NCI-H1417 treated with DMSO at 0.1 percent for 48 hours (cell line): ENCODE measurements around the gene OR1K1.
"Not testable (repeated sequence)": the region's sequence is repeated elsewhere in the genome, so short reads cannot be mapped to it uniquely, and the experiment has no call there.

Experiments used
- DNase-seq: peaks from one replicate; lab custom pipeline; 2025; lab: John Stamatoyannopoulos, UW

Gene OR1K1

DNA sequence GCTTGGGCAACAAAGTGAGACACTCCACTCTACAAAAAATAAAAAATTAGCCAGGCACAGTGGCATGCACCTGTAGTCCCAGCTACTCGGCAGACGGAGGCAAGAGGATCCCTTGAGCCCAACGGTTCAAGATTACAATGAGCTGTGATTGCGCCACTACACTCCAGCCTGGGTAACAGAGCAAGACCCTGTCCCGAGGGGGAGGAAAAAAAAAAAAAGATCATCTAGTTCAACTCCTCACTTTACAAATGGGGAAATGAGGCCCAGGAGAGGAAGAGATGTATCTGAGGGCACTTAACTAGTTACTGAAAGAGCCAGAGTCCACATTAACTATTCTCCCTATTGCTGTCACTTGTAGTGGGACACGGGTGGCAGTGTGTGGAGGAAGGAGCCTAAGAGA, 14.6 kb downstream of the OR1K1 start:
- no peak for DNase-seq

DNA sequence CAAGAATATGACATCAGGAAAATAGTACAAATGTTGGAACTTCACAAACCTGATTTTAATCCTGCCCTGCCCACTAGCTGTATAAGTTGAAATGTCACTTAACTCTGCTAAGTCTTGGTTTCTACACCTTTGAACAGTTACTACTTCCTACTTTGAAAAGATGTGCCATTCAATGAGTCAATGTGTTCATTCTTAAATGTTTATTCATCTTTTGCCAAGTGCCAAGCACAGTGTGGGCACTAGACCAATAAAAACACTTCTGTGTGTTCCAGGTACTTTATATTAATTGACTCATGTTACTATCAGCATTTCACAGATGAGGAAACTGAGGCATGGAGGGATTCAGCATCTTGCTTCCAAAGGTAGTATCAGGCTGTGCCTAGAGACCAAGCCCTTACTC, 15.6 kb downstream of the OR1K1 start:
- no peak for DNase-seq

DNA sequence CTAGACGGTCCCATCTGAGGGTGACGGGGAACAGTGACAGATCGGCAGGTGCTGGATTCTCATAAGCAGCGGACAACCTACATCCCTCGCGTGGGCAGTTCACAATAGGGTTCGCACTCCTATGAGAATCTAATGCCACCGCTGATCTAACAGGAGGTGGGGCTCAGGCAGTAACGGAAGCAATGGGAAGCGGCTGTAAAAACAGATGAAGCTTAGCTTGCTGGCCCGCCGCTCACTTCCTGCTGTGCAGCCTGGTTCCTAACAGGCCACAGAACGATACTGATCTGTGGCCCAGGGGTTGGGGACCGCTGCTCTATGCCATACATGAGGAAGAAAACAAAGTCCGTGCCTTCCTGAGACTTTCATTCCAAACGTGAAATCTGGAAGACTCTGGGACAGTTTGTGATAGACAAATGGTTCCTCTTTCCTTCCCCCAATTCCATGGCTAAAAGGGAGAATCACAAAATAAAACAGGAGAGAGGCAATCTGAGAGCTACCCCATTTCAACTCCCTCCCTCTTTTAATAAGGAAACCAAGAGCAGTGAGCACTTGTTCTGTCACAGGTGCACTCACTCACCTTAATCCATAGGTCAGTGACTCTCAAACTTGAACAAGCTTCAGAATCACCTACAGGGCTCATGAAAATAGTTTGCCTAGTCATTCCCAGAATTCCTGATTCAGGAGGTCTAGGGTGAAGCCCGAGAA, 16.4 kb downstream of the OR1K1 start:
- DNase-seq, result no peak

DNA sequence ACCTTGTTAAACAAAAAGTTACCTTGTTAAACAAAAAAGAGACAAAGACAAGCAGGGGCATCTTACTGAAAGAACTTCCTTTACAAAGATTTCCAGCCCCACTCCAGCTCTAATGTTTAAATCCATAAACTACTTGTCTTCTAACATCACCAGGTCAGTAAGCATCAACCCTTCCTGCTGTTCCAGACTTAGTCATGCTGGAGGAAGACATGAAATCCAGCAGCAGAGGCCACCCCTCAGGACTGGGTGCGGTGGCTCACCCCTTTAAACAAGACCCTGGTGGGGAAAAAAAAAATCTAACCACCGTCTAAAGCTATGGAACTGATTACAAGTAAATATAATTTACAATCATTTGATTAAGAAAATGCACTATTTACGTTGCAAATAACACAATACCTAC, 19.4 kb downstream of the OR1K1 start:
- no peak for DNase-seq

GRCh38 chr9:122819791-122820489, 20.0 kb downstream of the OR1K1 start:
- no peak for DNase-seq

GRCh38 chr9:122820490-122820845, 20.5 kb downstream of the OR1K1 start:
- no peak for DNase-seq

GRCh38 chr9:122821278-122821943, 21.5 kb downstream of the OR1K1 start:
- no peak for DNase-seq

DNA sequence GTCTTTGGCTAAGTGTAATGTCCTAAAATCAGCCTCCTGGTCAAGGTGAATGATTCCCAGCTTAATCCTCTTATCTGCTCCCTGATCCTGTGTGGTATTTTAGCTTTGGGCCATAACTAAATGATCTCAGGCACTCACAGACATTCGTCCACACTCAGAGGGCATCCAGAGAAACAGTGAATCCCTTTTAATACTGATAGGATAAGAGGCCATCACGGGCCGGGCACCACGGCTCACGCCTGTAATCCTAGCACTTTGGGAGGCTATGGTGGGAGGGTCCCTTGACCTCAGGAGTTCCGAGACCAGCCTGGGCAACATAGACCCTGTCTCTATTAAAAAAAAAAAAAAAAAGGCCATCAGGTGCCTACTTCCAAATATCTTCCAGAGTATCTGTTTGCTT, 22.1 kb downstream of the OR1K1 start:
- no peak for DNase-seq

DNA sequence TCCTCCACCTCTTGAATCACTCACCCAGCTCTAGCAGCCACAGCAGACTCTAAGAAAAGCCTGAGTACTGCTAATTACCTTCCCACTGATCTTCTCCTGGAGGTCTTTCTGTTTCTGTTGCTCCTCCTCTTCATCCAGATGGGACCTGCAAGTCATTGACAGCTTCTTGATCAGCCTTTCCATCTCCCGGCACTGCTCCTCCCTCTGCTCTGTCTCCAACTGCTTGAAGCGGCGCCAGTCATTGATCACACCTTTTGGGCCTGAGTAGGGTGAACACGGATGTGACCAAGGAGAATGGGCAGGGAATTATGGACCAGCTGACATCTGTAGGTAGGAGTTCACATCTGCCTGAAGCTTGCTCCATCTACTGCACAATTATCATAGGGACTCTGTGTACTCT, 23.0 kb downstream of the OR1K1 start:
- no peak for DNase-seq

- DNase-seq, result no peak
Measured at GRCh38 chr9:122827761-122828093, 27.8 kb downstream of the OR1K1 start.

GRCh38 chr9:122828965-122829284, 29.0 kb downstream of the OR1K1 start:
- DNase-seq, result not testable (repeated sequence)

DNA sequence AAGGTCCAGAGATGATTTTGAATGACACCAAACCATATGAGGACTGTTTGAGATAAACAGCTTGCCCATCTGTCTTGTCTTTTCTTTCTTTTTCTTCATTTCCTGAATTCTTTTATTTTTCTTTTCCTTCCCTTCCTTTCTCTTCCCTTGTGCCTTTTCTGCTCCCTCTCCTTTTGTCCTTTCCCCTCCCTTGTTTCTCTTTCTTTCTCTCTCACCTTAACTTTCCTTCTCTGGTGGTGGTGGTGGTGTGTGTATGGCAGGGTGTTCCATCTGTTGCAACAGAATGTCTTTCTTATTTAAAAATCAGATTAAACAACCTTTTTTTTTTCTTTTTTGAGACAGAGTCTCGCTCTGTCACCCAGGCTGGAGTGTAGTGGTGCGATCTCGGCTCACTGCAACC, 32.3 kb downstream of the OR1K1 start:
- DNase-seq, result no peak

DNA sequence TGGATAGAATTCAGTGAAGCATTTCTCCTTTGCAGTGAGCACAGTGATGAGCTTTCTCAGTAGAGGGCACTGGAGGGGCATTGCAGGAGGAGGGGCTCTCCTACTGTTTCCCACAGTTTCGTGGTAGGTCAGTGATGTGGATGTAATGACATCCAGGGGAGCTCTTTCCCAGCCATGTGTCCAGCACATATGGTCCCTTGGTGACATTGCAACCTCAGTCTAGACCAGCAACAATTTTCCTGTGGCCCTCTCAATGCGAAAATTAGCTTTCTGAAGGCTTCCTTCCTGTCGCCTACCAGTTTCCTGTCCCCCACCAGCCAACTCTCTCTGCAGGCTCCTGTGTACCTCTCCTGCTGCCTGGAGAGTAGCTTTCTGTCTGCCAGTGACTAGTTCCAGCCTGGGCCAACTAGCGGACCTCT, 35.4 kb downstream of the OR1K1 start:
- DNase-seq, result no peak

DNA sequence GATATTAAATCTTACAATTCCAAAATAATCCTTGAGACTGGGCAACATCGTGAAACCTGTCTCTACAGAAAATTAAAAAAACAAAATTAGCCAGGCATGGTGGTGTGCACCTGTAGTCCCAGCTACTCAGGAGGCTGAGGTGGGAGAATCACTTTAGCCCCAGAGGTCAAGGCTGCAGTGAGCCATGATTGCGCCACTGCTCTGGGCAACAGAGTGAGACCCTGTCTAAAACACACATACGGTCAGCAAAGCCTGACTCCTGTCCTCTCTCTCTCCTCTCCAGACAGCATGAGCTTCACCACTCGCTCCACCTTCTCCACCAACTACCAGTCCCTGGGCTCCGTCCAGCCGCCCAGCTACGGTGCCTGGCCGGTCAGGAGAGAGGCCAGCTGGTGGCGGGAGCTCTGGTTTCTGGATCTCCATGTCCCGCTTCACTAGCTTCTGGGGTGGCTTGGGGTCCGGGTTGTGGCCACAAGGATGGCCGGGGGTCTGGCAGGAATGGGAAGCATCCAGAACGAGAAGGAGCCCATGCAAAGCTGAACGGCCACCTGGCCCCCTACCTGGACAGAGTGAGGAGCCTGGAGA, 37.4 kb downstream of the OR1K1 start:
- no peak for DNase-seq

- DNase-seq, result not testable (repeated sequence)
Measured at GRCh38 chr9:122838441-122838840, 38.5 kb downstream of the OR1K1 start.

GRCh38 chr9:122841501-122841900, 41.6 kb downstream of the OR1K1 start:
- no peak for DNase-seq

- no peak for DNase-seq
Measured at GRCh38 chr9:122844137-122844536, 44.2 kb downstream of the OR1K1 start.

DNA sequence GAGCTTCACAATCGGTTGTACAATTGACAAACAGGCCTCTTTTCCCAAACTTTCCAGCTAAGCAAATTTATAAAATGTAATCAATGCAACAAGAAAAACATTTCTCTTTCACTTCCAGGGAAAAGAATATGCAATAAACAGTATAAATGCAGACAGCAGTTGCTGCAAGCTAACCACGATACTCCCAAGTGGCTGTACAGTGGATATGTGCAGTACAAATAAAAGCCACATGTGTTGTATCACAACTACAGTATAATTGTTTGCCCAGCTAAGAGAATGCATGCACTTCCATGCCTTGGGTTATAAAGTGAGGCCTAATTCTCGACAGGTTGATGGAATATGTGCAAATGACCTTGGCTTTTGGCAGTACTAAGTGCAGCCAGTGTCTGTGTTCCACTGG, 45.2 kb downstream of the OR1K1 start:
- DNase-seq, result no peak

GRCh38 chr9:122846371-122846940, 46.5 kb downstream of the OR1K1 start:
- DNase-seq, result no peak

- DNase-seq, result no peak
Measured at GRCh38 chr9:122848256-122848943, 48.5 kb downstream of the OR1K1 start.
